ENCODE data around the gene C4orf50. TPM values are rescaled to one million over a fixed set of nuclear protein-coding genes. Genes with fewer than 3 reads are reported as not detected.

The C4orf50 gene
- polyA plus RNA-seq, 1 donor: 0.02 TPM

DNA sequence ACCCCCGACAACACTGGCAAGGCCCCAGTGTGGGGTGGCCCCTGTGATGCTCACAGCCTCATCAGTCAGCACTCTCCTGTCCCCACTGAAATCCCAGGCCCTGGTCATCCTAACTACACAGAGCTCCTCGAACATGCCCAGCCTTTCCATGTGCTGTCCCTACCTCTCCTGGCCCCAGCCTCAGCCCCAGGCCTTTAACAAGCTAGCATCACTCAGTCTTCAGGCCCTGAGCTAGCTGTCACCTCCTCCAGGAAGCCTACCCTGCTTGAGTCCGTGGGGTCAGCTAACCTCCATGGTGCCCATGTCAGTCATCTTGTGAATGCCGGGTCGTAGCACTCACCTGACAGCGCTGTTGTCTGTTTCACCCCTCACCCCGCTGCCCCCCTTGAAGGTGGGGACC is 25.6 kb upstream of the C4orf50 start:
- no peak for DNase-seq

GRCh38 chr4:6043188-6043587 is 25.0 kb upstream of the C4orf50 start:
- DNase-seq: no peak

DNA sequence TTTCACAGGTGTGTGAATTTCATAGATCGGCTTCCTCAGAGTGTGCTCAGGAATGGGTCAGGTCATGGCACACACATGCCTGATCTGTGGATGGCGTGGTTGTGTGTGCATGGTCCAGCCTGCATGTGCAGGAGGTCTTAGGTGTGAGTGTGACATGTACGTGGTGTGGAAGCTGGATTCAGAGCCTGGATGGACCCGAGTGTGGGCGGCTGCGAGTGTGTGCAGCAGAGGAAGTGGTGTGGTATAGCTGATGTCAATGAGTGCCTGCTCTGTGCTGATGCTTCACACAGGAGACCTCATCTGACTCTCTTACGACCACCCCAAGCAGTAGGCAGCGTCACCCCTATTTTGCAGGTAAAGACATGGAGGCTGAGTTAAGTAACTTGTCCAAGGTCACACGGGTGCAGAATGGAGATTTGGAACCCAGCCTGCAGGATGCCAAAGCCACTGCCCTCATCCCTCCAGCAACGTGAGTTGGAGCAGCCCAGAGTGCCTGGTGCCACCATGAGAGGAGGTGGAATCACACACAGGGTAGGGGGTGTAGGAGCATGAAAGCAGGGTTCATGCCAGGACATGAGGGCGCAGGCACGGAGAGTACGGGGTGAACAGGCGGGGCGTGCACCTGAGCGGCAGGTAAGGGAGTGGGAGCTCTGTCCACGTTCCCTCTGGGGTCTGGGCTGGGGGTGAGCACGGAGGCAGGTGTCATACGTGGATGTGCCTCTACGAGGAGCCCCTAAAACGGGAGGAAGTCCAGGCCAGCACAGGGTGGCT is 24.2 kb upstream of the C4orf50 start:
- DNase-seq: no peak

GRCh38 chr4:6041800-6042199 is 23.6 kb upstream of the C4orf50 start:
- DNase-seq: no peak

GRCh38 chr4:6038711-6039110 is 20.5 kb upstream of the C4orf50 start:
- DNase-seq: no peak

DNA sequence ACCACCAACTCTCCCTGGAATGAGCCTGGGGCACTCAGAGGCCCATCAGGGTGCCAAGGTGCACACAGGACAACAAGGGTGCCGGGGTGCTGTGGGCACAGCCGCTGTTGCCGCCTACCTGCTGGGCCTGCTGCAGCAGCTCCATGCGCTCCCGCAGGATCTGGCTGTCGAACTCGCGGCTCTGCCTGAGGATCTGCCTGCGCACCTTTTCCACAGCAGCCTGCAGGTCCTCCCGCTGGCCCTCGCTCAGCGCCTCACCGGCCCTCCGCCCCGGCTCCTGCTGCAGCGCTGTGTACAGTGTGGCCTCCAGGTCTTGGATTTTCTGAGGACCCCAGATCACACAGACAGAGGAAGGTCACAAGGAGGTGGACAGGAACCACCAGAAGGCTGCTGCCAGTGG is 17.6 kb upstream of the C4orf50 start:
- no peak for DNase-seq

GRCh38 chr4:6033381-6033780 is 15.2 kb upstream of the C4orf50 start:
- no peak for DNase-seq

DNA sequence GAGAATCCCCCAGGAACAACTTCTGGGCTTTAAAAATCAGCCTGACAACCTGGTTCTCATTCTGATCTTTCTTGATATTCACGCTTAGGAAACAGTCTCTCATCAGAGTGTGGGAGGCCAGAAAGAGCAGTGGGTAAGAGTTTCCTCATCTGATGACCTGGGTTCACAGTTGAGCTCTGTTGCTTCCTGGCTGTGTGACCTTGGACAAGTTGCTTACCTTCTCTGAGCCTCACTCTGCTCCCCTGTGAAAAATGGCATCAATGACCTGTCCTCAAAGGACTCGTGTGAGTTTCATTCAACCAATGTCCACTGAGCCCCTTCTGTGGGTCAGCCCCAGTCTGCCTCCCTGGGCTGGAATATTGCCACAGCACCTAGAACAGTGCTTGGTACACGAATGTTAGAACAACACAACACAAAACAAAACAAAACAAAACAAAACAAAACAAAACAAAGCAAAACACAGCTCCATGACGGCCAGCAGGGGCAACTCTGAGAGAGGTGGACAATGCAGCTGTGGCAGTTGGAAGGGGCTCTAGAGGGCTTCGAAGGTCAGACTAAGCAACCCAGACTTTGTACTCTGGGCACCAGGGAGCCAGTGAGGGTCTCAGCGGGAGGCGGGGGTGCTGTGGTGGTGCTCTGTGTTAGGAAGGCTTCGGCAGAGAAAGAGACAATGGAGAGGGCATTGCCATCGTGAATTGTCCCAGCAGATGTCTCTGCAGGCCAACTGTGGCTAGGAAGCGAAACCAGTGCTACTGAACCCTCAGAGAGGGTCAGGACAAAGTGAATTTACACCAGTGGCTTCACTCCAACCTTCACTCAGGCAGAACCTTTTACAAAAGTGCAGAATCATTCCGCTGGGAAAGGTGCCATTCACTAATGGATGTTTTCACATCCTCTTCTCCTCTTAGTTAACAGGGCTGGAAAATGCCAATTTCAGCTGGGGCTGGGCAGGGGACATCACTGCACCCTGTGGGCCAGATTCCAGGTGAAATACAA is 14.3 kb upstream of the C4orf50 start:
- DNase-seq: no peak

GRCh38 chr4:6031846-6032245 is 13.6 kb upstream of the C4orf50 start:
- DNase-seq: no peak

DNA sequence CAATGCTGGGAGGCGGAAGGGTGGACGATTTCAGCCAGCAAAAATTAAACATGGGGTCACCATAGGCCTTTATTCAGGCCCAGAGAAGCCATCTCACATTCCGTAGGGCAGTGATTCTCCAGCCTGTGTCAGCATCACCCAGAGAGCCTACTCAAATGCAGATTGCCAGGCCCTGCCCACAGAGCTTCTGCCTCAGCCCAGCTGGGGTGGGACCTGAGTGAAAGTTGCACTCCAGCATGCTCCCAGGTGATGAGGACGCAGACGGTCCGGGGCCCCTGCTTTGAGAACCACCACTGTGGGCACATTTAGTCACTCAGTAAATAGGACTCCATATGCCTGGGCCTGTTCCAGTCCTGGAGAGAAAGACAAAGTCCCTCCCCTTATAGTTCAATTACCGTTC is 12.4 kb upstream of the C4orf50 start:
- DNase-seq: no peak

- no peak for DNase-seq
Observed at GRCh38 chr4:6029254-6029653, 11.0 kb upstream of the C4orf50 start.

DNA sequence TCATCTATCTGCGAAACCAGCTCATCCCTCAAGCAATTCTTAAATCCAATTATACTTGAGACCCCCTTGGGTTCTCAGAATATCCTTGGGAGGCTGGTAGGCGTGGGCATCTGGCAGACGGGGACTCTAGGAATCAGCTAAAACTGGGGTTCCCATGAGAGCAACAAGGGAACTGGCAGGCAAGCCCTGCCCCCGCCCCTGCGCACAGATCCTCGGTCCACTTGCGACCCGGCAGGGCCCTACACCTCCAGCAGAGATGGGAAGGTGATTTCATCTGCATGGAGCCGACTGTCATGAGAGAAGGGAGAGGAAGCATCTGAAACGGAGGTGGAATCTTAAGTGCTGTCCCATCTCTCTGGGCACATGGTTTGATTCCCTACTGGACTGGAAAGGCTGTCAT is 9.9 kb upstream of the C4orf50 start:
- DNase-seq: no peak

DNA sequence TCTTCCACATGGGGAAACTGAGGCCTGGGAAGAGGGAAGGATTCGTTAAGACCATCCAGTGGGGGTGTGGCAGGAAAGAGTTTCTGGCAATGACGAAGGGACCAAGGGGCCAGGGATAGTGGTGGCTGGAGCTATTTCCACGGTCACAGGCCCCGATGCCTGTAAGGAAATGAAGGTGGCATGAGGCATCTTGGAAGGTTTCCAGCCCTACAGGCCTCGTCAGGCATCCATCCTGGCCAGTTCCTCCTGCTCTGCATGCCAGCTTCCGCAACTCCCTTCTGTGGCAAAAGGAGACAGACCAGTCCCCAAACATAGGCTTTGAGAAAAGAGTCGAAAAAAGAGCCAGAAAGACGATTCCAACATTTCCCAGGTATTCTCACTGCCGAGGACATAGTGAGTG is 9.2 kb upstream of the C4orf50 start:
- DNase-seq: no peak

GRCh38 chr4:6024313-6024960 is 6.2 kb upstream of the C4orf50 start:
- DNase-seq: peak; percentile 29

DNA sequence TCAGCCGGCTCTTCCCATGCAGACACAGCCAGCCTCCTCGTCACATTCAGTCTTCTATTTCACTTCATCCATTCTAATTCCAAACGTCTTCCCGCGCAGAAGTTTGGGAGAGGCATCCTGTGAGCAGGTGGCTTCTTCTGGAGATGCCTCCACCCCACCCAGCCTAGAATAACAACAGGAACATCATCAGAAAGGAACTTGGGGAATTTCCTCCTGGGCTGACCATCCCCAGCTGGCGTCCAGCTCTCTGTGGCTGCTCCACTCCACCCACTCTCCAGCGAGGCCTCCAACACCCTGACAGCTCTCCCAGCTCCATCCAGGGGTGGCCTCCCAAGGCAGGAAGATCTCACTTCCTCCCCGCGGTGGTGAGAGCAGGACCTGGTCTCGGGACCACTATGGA is 5.5 kb upstream of the C4orf50 start:
- DNase-seq: no peak

GRCh38 chr4:6022607-6023288 is 4.5 kb upstream of the C4orf50 start:
- DNase-seq: no peak

DNA sequence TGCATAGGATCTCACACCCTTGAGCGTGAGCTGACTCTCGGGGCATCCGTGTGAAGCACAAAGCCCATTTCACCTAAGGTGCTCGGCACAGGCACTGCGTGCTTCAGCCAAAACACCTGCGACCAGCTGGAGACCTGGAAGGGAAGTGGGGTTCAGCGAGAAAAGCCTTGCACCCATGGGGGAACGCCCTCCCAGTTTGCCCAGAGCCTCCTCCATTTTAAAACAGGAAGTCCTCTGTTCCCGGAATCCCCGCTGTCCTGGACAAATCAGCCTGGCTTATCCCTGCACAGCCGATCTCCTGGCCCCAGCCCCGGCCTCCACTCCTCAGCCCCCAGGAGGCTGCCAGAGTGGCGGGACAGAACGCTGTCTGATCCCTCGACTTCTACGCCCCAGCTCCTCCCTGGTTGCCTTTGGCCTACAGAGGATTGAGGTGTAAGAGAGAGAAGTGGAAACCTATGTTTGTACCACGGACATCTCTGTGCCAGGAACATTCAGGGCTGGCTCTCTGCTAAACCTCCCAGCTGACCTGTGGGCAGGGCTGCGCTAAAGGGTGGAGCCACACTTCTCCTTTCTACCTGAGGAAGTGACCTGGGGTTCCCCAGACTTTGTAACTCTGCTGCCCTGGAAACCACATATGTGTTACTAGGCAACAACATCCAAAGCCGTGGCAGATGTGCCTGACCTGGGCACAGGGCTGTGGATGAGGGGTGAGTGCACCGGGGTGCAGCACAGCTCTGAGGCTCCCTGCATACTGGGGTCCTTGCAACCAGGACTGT is 3.8 kb upstream of the C4orf50 start:
- no peak for DNase-seq

DNA sequence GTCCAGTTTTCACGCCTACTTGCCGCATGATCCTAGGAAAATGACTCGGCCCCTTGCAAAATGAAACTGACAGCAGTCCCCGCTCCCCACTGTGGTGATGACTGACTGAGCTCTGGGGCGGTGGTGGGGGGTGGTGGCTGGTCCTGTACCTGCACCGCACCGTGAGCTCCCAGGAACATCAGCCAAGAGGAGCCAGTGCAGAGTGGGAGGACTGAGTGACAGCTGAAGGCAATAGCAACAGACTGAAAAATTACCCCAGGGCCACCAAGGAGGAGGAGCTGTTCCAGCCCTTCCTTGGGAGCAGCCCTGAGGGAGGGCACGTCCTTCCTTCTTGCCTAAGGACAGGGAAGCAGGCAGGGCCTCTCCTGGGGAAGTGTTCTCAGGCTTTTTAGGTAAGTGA is 2.4 kb upstream of the C4orf50 start:
- DNase-seq: no peak

DNA sequence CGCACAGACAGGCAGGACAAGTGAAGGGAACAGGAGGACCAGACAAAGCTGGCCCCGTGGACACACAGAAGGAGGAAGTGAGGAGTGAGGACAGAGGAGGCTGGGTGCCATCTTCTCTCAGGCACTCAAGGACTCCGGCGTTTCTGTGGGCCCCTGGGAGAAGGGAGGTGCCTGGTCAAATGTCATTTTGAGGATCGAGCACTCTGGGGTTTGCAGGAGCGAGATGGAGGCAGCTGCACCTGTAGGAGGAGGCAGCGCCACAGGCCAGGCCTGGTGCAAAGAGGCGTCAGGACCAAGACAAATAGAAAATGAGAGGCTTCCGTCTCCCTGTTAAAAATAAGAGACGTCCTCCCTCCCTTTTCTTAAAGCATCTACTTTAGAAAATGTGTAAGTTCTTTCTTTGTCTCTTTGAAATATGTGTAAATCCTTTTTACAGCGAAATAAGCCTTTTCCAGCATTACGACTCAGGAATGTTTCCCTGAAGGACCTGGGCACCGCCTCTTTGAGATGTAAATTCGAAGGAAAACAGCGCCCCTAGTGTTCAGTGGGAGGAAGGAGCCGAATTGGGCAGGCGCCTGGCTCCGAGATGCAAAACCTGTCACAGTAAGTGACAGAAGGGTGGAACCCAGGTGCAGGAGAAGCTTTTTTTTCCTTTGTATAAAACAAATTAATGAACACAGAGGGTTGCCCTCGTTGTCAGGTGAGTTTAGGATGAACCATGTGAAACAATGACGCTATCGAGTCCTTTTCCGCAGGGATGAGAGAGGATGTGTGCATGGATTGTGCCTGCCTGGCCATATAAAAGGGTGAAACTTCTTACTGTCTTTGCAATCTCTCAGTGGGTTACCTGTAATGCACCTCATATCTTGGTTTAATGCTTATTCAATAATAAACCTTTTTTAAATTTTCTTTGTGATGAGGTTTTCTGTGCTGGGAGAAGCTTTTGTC is 1.4 kb upstream of the C4orf50 start:
- DNase-seq: peak; percentile 61

GRCh38 chr4:6017800-6018199 is 431 bp downstream of the C4orf50 start:
- DNase-seq: no peak

Data from left kidney (tissue), 2 donors.